ENCODE measurements around the gene PCDHGA11.
A peak's percentile ranks its signal among the peaks of the same experiment; 100 is the strongest.
"Not testable (repeated sequence)": the region's sequence is repeated elsewhere in the genome, so short reads cannot be mapped to it uniquely, and the experiment has no call there.

The PCDHGA11 gene

DNA sequence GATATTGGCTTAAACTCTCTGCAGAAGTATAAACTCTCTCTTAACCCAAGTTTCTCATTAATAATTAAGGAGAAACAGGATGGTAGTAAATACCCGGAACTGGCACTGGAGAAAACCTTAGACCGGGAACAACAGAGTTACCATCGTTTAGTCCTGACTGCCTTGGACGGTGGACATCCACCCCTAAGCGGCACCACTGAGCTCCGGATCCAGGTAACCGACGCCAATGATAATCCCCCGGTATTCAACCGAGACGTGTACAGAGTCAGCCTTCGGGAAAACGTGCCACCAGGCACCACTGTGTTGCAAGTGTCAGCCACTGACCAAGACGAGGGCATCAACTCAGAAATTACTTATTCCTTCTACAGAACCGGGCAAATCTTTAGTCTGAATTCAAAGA lies 22.2 kb upstream of the PCDHGA11 start:
- DNase-seq (ENCODE audit: low read depth in 3 of 3), result no peak

DNA sequence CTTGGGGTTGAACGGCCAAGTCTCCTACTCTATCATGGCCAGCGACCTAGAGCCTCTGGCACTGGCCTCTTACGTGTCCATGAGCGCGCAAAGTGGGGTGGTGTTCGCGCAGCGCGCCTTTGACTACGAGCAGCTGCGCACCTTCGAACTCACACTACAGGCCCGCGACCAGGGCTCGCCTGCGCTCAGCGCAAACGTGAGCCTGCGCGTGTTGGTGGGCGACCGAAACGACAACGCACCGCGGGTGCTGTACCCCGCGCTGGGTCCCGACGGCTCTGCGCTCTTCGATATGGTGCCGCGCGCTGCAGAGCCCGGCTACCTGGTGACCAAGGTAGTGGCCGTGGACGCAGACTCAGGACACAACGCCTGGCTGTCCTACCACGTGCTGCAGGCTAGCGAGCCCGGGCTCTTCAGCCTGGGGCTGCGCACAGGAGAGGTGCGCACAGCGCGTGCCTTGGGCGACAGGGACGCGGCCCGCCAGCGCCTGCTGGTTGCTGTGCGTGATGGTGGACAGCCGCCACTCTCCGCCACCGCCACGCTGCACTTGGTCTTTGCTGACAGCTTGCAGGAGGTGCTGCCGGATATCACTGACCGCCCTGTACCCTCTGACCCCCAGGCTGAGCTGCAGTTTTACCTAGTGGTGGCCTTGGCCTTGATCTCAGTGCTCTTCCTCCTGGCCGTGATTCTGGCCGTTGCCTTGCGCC lies 21.1 kb upstream of the PCDHGA11 start:
- DNase-seq (ENCODE audit: low read depth in 3 of 3), result no peak

DNA sequence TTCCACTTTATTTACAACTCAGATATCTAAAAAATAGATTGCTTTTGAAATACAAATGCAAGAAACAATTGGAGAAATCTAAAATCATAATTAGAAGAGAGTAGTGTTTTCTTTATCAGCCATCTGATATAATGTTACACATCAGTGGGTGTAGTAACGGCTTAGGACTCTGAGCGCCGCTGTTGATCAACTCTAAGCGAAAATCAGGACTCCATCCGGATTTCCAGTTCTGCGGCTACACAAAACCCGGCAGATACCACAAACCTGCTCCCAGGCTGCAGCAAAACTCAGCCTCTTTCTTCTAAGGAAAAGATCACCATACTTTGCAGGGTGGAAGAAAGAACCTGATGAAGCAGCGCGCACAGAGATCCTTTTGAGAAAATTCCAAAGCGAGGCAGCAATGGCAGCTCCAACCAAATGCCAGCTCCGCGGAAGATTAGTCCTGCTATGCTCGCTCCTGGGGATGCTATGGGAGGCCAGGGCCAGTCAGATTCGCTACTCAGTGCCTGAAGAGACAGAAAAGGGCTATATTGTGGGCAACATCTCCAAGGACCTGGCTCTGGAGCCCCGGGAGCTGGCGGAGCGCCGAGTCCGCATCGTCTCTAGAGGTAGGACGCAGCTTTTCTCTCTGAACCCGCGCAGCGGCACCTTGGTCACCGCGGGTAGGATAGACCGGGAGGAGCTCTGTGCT lies 18.2 kb upstream of the PCDHGA11 start, which contains the start of gene PCDHGA9:
Gene PCDHGA9 (plus strand): TSS at position 226 of the 691 bp plus-strand sequence. CDS start 175 bp downstream, at position 401.
- DNase-seq (ENCODE audit: low read depth in 3 of 3), result no peak

DNA sequence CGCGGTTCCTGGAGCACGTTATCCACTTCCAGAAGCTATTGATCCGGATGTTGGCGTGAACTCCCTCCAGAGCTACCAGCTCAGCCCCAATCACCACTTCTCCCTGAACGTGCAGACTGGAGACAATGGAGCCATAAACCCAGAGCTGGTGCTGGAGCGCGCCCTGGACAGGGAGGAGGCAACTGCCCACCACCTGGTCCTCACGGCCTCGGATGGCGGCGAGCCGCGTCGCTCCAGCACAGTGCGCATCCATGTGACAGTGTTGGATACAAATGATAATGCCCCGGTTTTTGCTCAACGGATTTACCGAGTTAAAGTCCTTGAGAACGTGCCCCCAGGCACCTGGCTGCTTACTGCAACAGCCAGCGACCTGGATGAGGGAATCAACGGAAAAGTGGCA lies 17.5 kb upstream of the PCDHGA11 start:
- no peak for DNase-seq (ENCODE audit: low read depth in 3 of 3)

DNA sequence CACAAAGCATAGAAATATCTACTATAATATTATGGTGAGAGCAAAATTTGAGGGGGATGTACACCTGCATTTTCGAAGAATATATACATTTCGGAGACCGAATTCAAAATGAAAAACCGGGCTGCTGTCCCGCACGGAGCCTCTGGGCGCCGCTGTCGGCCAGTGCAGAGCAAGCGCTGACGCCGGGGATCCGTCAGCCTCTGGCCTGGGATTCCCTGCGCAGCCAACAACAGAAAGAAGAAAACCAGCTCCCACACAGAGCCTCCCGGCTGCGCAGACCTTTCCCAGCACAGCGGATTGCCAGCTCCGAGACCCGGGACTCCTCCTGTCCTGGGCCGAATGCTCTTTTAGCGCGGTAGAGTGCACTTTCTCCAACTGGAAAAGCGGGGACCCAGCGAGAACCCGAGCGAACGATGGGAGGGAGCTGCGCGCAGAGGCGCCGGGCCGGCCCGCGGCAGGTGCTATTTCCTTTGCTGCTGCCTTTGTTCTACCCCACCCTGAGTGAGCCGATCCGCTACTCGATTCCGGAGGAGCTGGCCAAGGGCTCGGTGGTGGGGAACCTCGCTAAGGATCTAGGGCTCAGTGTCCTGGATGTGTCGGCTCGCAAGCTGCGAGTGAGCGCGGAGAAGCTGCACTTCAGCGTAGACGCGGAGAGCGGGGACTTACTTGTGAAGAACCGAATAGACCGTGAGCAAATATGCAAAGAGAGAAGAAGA lies 12.9 kb upstream of the PCDHGA11 start, which contains the start of gene PCDHGB6:
Gene PCDHGB6 (plus strand): TSS at position 232 of the 716 bp plus-strand sequence. CDS start 182 bp downstream, at position 414.
- DNase-seq (ENCODE audit: low read depth in 3 of 3), result not testable (repeated sequence)

DNA sequence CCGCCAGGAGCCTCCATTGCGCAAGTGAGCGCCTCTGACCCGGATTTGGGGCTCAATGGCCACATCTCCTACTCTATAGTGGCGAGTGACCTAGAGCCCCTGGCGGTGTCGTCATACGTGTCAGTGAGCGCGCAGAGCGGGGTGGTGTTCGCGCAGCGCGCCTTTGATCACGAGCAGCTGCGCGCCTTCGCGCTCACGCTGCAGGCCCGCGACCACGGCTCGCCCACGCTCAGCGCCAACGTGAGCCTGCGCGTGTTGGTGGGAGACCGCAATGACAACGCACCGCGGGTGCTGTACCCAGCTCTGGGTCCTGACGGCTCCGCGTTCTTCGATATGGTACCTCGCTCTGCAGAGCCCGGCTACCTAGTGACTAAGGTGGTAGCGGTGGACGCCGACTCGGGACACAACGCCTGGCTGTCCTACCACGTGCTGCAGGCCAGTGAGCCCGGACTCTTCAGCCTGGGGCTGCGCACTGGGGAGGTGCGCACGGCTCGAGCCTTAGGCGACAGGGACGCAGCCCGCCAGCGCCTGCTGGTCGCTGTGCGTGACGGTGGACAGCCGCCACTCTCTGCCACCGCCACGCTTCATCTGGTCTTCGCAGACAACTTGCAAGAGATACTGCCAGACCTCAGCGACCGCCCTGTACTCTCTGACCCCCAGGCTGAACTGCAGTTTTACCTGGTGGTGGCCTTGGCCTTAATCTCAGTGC lies 11.1 kb upstream of the PCDHGA11 start:
- no peak for DNase-seq (ENCODE audit: low read depth in 3 of 3)

DNA sequence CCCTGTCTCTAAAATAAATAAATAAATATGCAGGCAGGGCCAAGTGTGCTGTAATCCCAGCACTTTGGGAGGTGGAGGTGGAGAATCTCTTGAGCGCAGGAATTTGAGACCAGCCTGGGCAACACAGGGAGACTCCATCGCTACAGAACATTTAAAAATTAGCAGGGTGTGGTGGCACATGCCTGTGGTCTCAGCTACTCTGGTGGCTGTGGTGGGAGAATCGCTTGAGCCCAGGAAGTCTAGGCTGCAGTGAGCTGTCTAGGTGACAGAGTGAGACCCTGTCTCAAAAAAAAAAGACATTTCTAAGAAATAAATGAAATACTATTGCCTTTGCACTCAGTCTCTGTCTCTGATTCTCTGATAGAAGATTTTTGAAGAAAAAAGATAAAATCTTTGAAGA lies 9.3 kb upstream of the PCDHGA11 start:
- no peak for DNase-seq (ENCODE audit: low read depth in 3 of 3)

DNA sequence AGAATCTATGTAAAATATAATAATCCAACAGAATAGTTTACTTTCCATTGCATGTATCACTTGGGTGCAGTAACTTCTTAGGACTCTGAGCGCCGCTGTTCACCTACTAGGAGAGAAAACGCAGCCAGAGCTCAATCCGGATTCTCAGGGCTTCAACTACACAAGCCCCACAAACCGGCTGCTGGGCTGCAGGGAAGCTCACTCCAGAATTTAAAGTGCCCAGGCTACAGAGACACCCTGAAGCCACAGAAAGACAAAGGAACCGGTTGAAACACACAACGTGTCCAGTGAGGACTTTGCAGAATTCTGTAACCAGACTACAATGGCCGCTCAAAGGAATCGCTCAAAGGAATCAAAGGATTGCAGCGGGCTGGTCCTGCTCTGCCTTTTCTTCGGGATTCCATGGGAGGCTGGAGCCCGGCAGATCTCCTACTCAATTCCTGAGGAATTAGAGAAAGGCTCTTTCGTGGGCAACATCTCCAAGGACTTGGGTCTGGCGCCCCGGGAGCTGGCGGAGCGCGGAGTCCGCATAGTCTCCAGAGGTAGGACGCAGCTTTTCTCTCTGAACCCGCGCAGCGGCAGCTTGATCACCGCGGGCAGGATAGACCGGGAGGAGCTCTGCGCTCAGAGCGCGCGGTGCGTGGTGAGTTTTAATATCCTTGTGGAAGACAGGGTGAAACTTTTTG lies 7.9 kb upstream of the PCDHGA11 start, which contains the start of gene PCDHGA10:
Gene PCDHGA10 (plus strand): TSS at position 134 of the 686 bp plus-strand sequence. CDS start 189 bp downstream, at position 323.
- DNase-seq (ENCODE audit: low read depth in 3 of 3), result peak in 2 of 3 experiments; percentile 32 to 42

DNA sequence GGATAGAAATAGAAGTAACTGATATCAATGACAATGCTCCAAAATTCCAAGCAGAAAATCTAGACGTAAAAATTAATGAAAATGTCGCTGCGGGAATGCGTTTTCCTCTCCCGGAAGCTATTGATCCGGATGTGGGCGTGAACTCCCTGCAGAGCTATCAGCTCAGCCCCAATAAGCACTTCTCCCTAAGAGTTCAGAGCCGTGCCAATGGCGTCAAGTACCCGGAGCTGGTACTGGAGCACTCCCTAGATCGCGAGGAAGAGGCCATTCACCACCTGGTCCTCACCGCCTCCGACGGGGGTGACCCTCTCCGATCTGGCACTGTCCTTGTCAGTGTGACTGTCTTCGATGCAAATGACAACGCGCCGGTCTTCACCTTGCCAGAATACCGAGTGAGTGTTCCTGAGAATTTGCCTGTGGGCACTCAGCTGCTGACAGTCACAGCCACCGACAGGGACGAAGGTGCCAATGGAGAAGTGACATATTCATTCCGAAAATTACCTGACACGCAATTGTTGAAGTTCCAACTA lies 7.2 kb upstream of the PCDHGA11 start:
- DNase-seq (ENCODE audit: low read depth in 3 of 3), result no peak

DNA sequence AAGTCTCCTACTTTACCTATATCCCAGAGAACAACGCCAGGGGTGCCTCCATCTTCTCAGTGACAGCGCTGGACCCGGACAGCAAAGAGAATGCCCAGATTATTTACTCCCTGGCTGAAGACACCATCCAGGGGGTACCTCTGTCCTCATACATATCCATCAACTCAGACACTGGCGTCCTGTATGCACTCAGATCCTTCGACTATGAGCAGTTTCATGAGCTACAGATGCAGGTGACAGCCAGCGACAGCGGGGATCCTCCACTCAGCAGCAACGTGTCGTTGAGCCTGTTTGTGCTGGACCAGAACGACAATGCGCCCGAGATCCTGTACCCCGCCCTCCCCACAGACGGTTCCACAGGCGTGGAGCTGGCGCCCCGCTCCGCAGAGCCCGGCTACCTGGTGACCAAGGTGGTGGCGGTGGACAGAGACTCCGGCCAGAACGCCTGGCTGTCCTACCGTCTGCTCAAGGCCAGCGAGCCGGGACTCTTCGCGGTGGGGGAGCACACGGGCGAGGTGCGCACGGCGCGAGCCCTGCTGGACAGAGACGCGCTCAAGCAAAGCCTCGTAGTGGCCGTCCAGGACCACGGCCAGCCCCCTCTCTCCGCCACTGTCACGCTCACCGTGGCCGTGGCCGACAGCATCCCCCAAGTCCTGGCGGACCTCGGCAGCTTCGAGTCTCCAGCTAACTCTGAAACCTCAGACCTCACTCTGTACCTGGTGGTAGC lies 6.1 kb upstream of the PCDHGA11 start:
- DNase-seq (ENCODE audit: low read depth in 3 of 3), result not testable (repeated sequence)

DNA sequence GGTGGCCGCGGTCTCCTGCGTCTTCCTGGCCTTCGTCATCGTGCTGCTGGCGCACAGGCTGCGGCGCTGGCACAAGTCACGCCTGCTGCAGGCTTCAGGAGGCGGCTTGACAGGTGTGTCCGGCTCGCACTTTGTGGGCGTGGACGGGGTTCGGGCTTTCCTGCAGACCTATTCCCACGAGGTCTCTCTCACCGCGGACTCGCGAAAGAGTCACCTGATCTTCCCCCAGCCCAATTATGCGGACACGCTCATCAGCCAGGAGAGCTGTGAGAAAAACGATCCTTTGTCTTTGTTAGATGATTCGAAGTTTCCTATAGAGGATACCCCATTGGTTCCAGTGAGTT lies 5.6 kb upstream of the PCDHGA11 start:
- not testable (repeated sequence) for DNase-seq (ENCODE audit: low read depth in 3 of 3)

DNA sequence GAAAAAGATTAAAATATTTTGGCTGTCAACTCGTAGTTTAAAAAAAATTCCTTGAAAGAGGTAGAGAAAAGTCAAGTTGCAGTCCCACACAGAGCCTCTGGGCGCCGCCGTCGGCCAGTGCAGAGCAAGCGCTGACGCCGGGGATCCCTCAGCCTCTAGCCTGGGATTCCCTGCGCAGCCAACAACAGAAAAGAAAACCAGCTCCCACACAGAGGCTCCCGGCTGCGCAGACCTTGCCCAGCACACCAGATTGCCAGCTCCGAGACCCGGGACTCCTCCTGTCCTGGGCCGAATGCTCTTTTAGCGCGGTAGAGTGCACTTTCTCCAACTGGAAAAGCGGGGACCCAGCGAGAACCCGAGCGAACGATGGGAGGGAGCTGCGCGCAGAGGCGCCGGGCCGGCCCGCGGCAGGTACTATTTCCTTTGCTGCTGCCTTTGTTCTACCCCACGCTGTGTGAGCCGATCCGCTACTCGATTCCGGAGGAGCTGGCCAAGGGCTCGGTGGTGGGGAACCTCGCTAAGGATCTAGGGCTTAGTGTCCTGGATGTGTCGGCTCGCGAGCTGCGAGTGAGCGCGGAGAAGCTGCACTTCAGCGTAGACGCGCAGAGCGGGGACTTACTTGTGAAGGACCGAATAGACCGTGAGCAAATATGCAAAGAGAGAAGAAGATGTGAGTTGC lies 3.2 kb upstream of the PCDHGA11 start, which contains the start of gene PCDHGB7:
Gene PCDHGB7 (plus strand): TSS at position 184 of the 679 bp plus-strand sequence. CDS start 183 bp downstream, at position 367.
- DNase-seq (ENCODE audit: low read depth in 3 of 3), result not testable (repeated sequence)

DNA sequence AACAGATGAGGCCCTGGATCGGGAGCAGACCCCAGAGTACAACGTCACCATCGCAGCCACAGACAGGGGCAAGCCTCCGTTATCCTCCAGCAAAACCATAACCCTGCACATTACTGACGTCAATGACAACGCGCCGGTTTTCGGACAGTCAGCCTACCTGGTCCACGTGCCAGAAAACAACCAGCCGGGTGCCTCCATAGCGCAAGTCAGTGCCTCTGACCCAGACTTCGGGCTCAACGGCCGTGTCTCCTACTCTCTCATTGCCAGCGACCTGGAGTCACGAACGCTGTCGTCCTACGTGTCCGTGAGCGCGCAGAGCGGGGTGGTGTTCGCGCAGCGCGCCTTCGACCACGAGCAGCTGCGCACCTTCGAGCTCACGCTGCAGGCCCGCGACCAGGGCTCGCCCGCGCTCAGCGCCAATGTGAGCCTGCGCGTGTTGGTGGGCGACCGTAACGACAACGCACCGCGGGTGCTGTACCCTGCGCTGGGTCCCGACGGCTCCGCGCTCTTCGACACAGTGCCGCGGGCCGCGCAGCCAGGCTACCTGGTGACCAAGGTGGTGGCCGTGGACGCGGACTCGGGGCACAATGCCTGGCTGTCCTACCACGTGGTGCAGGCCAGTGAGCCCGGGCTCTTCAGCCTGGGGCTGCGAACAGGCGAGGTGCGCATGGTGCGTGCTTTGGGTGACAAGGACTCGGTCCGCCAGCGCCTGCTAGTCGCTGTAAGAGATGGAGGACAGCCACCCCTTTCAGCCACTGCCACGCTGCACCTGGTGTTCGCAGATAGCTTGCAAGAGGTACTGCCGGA lies 1.6 kb upstream of the PCDHGA11 start:
- DNase-seq (ENCODE audit: low read depth in 3 of 3), result no peak

DNA sequence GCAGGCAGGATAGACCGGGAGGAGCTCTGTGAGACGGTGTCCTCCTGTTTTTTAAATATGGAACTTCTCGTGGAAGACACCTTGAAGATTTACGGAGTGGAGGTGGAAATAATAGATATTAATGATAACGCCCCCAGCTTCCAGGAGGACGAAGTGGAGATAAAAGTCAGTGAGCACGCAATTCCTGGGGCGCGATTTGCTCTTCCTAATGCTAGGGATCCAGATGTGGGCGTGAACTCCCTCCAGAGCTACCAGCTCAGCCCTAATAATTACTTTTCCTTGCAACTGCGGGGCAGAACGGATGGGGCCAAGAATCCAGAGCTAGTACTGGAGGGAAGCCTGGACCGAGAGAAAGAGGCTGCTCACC lies 621 bp downstream of the PCDHGA11 start:
- DNase-seq (ENCODE audit: low read depth in 3 of 3), result no peak

DNA sequence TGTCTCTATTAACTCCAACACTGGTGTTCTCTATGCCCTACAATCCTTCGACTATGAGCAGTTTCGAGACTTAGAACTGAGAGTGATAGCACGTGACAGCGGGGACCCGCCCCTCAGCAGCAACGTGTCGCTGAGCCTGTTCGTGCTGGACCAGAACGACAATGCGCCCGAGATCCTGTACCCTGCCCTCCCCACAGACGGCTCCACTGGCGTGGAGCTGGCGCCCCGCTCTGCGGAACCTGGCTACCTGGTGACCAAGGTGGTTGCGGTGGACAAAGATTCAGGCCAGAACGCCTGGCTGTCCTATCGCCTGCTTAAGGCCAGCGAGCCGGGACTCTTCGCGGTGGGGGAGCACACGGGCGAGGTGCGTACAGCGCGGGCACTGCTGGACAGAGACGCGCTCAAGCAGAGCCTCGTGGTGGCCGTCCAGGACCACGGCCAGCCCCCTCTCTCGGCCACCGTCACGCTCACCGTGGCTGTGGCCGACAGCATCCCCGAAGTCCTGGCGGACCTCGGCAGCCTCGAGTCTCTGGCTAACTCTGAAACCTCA lies 2.0 kb downstream of the PCDHGA11 start:
- DNase-seq (ENCODE audit: low read depth in 3 of 3), result no peak

DNA sequence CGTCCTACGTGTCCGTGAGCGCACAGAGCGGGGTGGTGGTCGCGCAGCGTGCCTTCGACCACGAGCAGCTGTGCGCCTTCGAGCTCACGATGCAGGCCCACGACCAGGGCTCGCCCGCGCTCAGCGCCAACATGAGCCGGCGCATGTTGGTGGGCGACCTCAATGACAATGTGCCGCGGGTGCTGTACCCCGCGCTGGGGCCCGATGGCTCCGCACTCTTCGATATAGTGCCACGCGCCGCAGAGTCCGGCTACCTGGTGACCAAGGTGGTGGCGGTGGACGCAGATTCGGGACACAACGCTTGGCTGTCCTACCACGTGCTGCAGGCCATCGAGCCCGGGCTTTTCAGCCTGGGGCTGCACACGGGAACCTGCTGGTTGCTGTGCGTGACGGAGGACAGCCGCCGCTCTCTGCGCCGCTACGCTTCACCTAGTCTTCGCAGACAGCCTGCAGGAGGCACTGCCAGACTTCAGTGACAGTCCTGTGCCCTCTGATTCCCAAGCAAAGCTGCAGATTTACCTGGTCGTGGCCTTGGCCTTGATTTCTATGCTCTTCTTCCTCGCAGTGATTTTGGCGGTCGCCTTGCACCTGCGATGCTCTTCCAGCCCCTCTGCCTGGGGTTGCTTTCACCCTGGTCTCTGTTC lies 7.1 kb downstream of the PCDHGA11 start:
- no peak for DNase-seq (ENCODE audit: low read depth in 3 of 3)

DNA sequence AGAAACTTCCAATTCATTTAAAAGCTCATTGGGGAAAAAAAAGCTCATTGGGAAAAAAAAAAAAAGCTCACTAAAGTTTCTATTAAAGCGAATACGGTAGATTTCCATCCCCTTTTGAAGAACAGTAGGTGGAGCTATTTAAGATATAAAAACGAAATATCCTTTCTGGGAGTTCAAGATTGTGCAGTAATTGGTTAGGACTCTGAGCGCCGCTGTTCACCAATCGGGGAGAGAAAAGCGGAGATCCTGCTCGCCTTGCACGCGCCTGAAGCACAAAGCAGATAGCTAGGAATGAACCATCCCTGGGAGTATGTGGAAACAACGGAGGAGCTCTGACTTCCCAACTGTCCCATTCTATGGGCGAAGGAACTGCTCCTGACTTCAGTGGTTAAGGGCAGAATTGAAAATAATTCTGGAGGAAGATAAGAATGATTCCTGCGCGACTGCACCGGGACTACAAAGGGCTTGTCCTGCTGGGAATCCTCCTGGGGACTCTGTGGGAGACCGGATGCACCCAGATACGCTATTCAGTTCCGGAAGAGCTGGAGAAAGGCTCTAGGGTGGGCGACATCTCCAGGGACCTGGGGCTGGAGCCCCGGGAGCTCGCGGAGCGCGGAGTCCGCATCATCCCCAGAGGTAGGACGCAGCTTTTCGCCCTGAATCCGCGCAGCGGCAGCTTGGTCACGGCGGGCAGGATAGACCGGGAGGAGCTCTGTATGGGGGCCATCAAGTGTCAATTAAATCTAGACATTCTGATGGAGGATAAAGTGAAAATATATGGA lies 9.7 kb downstream of the PCDHGA11 start, which contains the start of gene PCDHGA12:
Gene PCDHGA12 (plus strand): TSS at position 176 of the 782 bp plus-strand sequence. CDS start 253 bp downstream, at position 429.
- no peak for DNase-seq (ENCODE audit: low read depth in 3 of 3)
